GM23338 (cell line): ENCODE data around the gene FBXO34. TPM values are rescaled to one million over a fixed set of nuclear protein-coding genes. Genes with fewer than 3 reads are reported as not detected.

Source experiments
- ATAC-seq: fragments of 200-7000 bp; cut with Tn5 transposase; 3 replicates; pipeline ENCODE4 v1.9.1; 2020
- DNase-seq: peaks from one replicate; pipeline ENCODE4 v3.0.0-alpha.2; 2015; ENCODE audit warnings: low spot score
- H2AFZ ChIP-seq: fragments of 200-600 bp; sonication (generic); 2 replicates; pipeline ENCODE4 v1.8.0; 2016; ENCODE audit warnings: antibody characterized with exemption, mild to moderate bottlenecking, moderate library complexity
- H3F3A ChIP-seq: fragments of 200-600 bp; sonication (generic); replicated peaks from 2 replicates; pipeline ENCODE4 v1.8.0; 2017; ENCODE audit warnings: antibody characterized with exemption, mixed run types, low read depth
- H3K27ac ChIP-seq: fragments of 200-600 bp; sonication (generic); 2 replicates; pipeline ENCODE4 v1.6.1; 2016; ENCODE audit warnings: low read depth
- H3K27me3 ChIP-seq: fragments of 200-600 bp; sonication (generic); 2 replicates; pipeline ENCODE4 v1.8.0; 2016; ENCODE audit warnings: mild to moderate bottlenecking, mixed run types, moderate library complexity; ENCODE audit not compliant: insufficient read depth
- H3K36me3 ChIP-seq: fragments of 200-600 bp; sonication (generic); 2 replicates; pipeline ENCODE4 v1.8.0; 2016; ENCODE audit warnings: mild to moderate bottlenecking; ENCODE audit not compliant: insufficient read depth
- H3K4me1 ChIP-seq: fragments of 200-600 bp; sonication (generic); 2 replicates; pipeline ENCODE4 v1.8.0; 2016; ENCODE audit warnings: mild to moderate bottlenecking, moderate library complexity; ENCODE audit not compliant: insufficient read depth
- H3K4me2 ChIP-seq: fragments of 200-600 bp; sonication (generic); 2 replicates; pipeline ENCODE4 v1.7.1; 2017; ENCODE audit warnings: mixed run types
- H3K4me3 ChIP-seq: fragments of 200-600 bp; sonication (generic); 2 replicates; pipeline ENCODE4 v1.6.1; 2016; ENCODE audit warnings: mixed run types
- H3K79me2 ChIP-seq: fragments of 200-600 bp; sonication (generic); replicated peaks from 2 replicates; pipeline ENCODE4 v1.8.0; 2017; ENCODE audit warnings: mild to moderate bottlenecking; ENCODE audit not compliant: insufficient read depth
- H3K9me2 ChIP-seq: fragments of 200-600 bp; sonication (generic); 2 replicates; pipeline ENCODE4 v1.8.0; 2017; ENCODE audit not compliant: insufficient read depth
- H4K20me1 ChIP-seq: fragments of 200-600 bp; sonication (generic); replicated peaks from 2 replicates; pipeline ENCODE4 v1.8.0; 2017; ENCODE audit warnings: mild to moderate bottlenecking; ENCODE audit not compliant: insufficient read depth
- H3K27ac Mint-ChIP-seq: 2 replicates; pipeline ENCODE4 v1.8.0; 2020; ENCODE audit warnings: inconsistent platforms, mild to moderate bottlenecking, moderate library complexity, mixed read lengths
- H3K27me3 Mint-ChIP-seq: 3 replicates; pipeline ENCODE4 v1.8.0; 2022; ENCODE audit warnings: low read depth, mild to moderate bottlenecking, moderate library complexity, mixed read lengths, inconsistent platforms; ENCODE audit not compliant: insufficient read depth, poor library complexity
- H3K36me3 Mint-ChIP-seq: 3 replicates; pipeline ENCODE4 v1.8.0; 2021; ENCODE audit warnings: low read depth, mild to moderate bottlenecking, inconsistent platforms, moderate library complexity, mixed read lengths
- H3K4me1 Mint-ChIP-seq: 3 replicates; pipeline ENCODE4 v1.8.0; 2020; ENCODE audit warnings: mild to moderate bottlenecking, inconsistent platforms, mixed read lengths
- H3K4me3 Mint-ChIP-seq: 3 replicates; pipeline ENCODE4 v1.8.0; 2021; ENCODE audit warnings: moderate library complexity, mild to moderate bottlenecking, inconsistent platforms, mixed read lengths
- H3K9me3 Mint-ChIP-seq: 3 replicates; pipeline ENCODE4 v1.8.0; 2020; ENCODE audit warnings: moderate library complexity, mild to moderate bottlenecking, inconsistent platforms, mixed read lengths
- CREB1 ChIP-seq: fragments of 250-450 bp; sonication (Bioruptor Pico); IDR thresholded peaks from 2 replicates; pipeline ENCODE4 v1.5.0; 2020; ENCODE audit warnings: low read depth, mild to moderate bottlenecking, moderate library complexity
- EZH2 ChIP-seq: fragments of 200-600 bp; sonication (generic); IDR thresholded peaks from one replicate; pipeline ENCODE4 v1.8.0; 2017; ENCODE audit warnings: antibody characterized with exemption, mild to moderate bottlenecking, low read depth; ENCODE audit not compliant: unreplicated experiment
- EZH2phosphoT487 ChIP-seq: fragments of 200-600 bp; sonication (generic); IDR thresholded peaks from one replicate; pipeline ENCODE4 v1.8.1; 2018; ENCODE audit warnings: antibody characterized with exemption; ENCODE audit not compliant: unreplicated experiment
- JUNB ChIP-seq: IDR thresholded peaks from one replicate; pipeline ENCODE4 v1.6.1; 2016; ENCODE audit warnings: antibody characterized with exemption; ENCODE audit not compliant: unreplicated experiment
- NANOG ChIP-seq: IDR thresholded peaks from 2 replicates; pipeline ENCODE4 v1.6.1; 2016; ENCODE audit warnings: antibody characterized with exemption, borderline replicate concordance
- POLR2AphosphoS5 ChIP-seq: IDR thresholded peaks from 2 replicates; pipeline ENCODE4 v1.6.1; 2016; ENCODE audit warnings: antibody characterized with exemption, low read depth
- STAT1 ChIP-seq: IDR thresholded peaks from one replicate; pipeline ENCODE4 v1.6.1; 2016; ENCODE audit warnings: antibody characterized with exemption; ENCODE audit not compliant: unreplicated experiment
- ZNF114 ChIP-seq: fragments of 250-450 bp; sonication (Bioruptor Pico); IDR thresholded peaks from 2 replicates; pipeline ENCODE4 v1.5.0; 2020; ENCODE audit warnings: mild to moderate bottlenecking, moderate library complexity
- ZNF331 ChIP-seq: fragments of 250-450 bp; sonication (Bioruptor Pico); IDR thresholded peaks from 2 replicates; pipeline ENCODE4 v1.5.0; 2020; ENCODE audit warnings: low read depth, mild to moderate bottlenecking, moderate library complexity
- polyA plus RNA-seq: library from polyadenylated mRNA; unstranded; fragments of >200 nt; fragmentation: Nextera tagmentation; extraction: Ambion mirVana; gene quantifications from 2 replicates; pipeline ENCODE4 v1.2.1, GENCODE V29; 2016
- total RNA-seq: library from RNA; depleted of rRNA; stranded (reverse); fragments of >200 nt; shearing (Covaris generic); gene quantifications from 2 replicates; pipeline ENCODE4 v1.2.3, GENCODE V29; 2014
- TF ChIP-seq, protein P1 (sequence below): IDR thresholded peaks from 2 replicates; pipeline ENCODE4 v1.6.1; 2016; ENCODE audit warnings: antibody characterized with exemption
- TF ChIP-seq, protein P2 (sequence below): fragments of 250-450 bp; sonication (Bioruptor Pico); IDR thresholded peaks from 2 replicates; pipeline ENCODE4 v1.5.0; 2020; ENCODE audit warnings: mild to moderate bottlenecking, moderate library complexity
- TF ChIP-seq, protein P3 (sequence below): IDR thresholded peaks from one replicate; pipeline ENCODE4 v1.6.1; 2018; ENCODE audit warnings: antibody characterized with exemption; ENCODE audit not compliant: unreplicated experiment
- TF ChIP-seq, protein P4 (sequence below), 2 experiments: fragments of 200-600 bp in 1 of 2; sonication (generic) in 1 of 2; conservative IDR thresholded peaks; 2 replicates each; pipeline versions ENCODE4 v1.5.1 to v1.6.1; 2016 to 2017; ENCODE audit warnings: antibody characterized with exemption in 2 of 2, low read depth in 2 of 2, mild to moderate bottlenecking in 2 of 2, moderate library complexity in 1 of 2

FBXO34 gene
- total and polyA plus RNA-seq, 2 experiments from 2014 or later = 9.4 to 13.4 TPM

DNA sequence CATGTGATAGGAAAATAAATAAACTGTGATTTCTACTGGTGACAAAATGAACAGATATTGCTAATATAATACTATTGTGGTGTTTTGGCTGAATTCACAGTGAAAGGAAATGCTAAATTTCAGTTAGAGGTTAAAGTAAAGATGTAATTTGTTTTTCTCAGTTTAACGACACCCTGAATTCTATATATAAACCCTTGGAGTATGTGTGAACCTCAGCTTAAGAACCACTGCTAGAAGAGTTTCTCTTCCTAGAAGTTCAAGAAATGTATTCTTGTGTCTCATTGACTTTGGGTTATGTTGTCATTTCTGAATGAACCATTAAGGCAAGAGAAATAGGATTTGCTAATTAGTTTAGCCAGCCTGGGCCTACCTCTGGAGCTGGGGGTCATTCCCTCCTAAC lies 8.2 kb downstream of the FBXO34 start:
- no peak overlapping the region for H3K27ac ChIP-seq
- no peaks in the 10 kb centered on the region for H3K9me2 ChIP-seq
- Mint-ChIP-seq H3K4me3 (no peak overlapping the region), H3K4me1 (0 out of 3 replicates have a peak, but pooled peaks cover 4% of the 10 kb centered on the region), H3K27me3 (no peaks in the 10 kb centered on the region), H3K36me3 (no peaks in the 10 kb centered on the region), H3K9me3 (no peaks in the 10 kb centered on the region), H3K27ac (no peak overlapping the region)
- H3K4me3 ChIP-seq = no peak overlapping the region
- DNase-seq (no peak), ATAC-seq (no peak)
- TF ChIP-seq ZNF114 (CRISPR knock-in tag) (no peak), POLR2AphosphoS5 (no peak), JUNB (no peak), EZH2 (no peak), EZH2phosphoT487 (no peak), STAT1 (no peak), NANOG (no peak), ZNF331 (CRISPR knock-in tag) (no peak), CREB1 (CRISPR knock-in tag) (no peak)
- TF ChIP-seq, protein P1, sequence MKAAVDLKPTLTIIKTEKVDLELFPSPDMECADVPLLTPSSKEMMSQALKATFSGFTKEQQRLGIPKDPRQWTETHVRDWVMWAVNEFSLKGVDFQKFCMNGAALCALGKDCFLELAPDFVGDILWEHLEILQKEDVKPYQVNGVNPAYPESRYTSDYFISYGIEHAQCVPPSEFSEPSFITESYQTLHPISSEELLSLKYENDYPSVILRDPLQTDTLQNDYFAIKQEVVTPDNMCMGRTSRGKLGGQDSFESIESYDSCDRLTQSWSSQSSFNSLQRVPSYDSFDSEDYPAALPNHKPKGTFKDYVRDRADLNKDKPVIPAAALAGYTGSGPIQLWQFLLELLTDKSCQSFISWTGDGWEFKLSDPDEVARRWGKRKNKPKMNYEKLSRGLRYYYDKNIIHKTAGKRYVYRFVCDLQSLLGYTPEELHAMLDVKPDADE = no peak
- TF ChIP-seq, protein P2, sequence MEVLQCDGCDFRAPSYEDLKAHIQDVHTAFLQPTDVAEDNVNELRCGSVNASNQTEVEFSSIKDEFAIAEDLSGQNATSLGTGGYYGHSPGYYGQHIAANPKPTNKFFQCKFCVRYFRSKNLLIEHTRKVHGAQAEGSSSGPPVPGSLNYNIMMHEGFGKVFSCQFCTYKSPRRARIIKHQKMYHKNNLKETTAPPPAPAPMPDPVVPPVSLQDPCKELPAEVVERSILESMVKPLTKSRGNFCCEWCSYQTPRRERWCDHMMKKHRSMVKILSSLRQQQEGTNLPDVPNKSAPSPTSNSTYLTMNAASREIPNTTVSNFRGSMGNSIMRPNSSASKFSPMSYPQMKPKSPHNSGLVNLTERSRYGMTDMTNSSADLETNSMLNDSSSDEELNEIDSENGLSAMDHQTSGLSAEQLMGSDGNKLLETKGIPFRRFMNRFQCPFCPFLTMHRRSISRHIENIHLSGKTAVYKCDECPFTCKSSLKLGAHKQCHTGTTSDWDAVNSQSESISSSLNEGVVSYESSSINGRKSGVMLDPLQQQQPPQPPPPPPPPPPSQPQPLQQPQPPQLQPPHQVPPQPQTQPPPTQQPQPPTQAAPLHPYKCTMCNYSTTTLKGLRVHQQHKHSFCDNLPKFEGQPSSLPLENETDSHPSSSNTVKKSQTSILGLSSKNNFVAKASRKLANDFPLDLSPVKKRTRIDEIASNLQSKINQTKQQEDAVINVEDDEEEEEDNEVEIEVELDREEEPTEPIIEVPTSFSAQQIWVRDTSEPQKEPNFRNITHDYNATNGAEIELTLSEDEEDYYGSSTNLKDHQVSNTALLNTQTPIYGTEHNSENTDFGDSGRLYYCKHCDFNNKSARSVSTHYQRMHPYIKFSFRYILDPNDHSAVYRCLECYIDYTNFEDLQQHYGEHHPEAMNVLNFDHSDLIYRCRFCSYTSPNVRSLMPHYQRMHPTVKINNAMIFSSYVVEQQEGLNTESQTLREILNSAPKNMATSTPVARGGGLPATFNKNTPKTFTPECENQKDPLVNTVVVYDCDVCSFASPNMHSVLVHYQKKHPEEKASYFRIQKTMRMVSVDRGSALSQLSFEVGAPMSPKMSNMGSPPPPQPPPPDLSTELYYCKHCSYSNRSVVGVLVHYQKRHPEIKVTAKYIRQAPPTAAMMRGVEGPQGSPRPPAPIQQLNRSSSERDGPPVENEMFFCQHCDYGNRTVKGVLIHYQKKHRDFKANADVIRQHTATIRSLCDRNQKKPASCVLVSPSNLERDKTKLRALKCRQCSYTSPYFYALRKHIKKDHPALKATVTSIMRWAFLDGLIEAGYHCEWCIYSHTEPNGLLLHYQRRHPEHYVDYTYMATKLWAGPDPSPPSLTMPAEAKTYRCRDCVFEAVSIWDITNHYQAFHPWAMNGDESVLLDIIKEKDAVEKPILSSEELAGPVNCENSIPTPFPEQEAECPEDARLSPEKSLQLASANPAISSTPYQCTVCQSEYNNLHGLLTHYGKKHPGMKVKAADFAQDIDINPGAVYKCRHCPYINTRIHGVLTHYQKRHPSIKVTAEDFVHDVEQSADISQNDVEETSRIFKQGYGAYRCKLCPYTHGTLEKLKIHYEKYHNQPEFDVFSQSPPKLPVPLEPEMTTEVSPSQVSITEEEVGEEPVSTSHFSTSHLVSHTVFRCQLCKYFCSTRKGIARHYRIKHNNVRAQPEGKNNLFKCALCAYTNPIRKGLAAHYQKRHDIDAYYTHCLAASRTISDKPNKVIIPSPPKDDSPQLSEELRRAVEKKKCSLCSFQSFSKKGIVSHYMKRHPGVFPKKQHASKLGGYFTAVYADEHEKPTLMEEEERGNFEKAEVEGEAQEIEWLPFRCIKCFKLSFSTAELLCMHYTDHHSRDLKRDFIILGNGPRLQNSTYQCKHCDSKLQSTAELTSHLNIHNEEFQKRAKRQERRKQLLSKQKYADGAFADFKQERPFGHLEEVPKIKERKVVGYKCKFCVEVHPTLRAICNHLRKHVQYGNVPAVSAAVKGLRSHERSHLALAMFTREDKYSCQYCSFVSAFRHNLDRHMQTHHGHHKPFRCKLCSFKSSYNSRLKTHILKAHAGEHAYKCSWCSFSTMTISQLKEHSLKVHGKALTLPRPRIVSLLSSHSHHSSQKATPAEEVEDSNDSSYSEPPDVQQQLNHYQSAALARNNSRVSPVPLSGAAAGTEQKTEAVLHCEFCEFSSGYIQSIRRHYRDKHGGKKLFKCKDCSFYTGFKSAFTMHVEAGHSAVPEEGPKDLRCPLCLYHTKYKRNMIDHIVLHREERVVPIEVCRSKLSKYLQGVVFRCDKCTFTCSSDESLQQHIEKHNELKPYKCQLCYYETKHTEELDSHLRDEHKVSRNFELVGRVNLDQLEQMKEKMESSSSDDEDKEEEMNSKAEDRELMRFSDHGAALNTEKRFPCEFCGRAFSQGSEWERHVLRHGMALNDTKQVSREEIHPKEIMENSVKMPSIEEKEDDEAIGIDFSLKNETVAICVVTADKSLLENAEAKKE (CRISPR knock-in tag) = no peak
- TF ChIP-seq, protein P3, sequence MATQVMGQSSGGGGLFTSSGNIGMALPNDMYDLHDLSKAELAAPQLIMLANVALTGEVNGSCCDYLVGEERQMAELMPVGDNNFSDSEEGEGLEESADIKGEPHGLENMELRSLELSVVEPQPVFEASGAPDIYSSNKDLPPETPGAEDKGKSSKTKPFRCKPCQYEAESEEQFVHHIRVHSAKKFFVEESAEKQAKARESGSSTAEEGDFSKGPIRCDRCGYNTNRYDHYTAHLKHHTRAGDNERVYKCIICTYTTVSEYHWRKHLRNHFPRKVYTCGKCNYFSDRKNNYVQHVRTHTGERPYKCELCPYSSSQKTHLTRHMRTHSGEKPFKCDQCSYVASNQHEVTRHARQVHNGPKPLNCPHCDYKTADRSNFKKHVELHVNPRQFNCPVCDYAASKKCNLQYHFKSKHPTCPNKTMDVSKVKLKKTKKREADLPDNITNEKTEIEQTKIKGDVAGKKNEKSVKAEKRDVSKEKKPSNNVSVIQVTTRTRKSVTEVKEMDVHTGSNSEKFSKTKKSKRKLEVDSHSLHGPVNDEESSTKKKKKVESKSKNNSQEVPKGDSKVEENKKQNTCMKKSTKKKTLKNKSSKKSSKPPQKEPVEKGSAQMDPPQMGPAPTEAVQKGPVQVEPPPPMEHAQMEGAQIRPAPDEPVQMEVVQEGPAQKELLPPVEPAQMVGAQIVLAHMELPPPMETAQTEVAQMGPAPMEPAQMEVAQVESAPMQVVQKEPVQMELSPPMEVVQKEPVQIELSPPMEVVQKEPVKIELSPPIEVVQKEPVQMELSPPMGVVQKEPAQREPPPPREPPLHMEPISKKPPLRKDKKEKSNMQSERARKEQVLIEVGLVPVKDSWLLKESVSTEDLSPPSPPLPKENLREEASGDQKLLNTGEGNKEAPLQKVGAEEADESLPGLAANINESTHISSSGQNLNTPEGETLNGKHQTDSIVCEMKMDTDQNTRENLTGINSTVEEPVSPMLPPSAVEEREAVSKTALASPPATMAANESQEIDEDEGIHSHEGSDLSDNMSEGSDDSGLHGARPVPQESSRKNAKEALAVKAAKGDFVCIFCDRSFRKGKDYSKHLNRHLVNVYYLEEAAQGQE = no peak
- TF ChIP-seq, protein P4, sequence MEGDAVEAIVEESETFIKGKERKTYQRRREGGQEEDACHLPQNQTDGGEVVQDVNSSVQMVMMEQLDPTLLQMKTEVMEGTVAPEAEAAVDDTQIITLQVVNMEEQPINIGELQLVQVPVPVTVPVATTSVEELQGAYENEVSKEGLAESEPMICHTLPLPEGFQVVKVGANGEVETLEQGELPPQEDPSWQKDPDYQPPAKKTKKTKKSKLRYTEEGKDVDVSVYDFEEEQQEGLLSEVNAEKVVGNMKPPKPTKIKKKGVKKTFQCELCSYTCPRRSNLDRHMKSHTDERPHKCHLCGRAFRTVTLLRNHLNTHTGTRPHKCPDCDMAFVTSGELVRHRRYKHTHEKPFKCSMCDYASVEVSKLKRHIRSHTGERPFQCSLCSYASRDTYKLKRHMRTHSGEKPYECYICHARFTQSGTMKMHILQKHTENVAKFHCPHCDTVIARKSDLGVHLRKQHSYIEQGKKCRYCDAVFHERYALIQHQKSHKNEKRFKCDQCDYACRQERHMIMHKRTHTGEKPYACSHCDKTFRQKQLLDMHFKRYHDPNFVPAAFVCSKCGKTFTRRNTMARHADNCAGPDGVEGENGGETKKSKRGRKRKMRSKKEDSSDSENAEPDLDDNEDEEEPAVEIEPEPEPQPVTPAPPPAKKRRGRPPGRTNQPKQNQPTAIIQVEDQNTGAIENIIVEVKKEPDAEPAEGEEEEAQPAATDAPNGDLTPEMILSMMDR (conservative IDR thresholded peaks at IDR 0.05; ENCODE audit: low read depth in 2 of 2) = no peak
- no peaks in the 10 kb centered on the region for H3K4me1 ChIP-seq
- peaks cover 11% of the 10 kb centered on the region for H4K20me1 ChIP-seq
- no peak overlapping the region for H2AFZ ChIP-seq
- H3F3A ChIP-seq = no peaks in the 10 kb centered on the region
- H3K4me2 ChIP-seq = no peak overlapping the region
- H3K79me2 ChIP-seq = peaks cover 91% of the 10 kb centered on the region
- no peaks in the 10 kb centered on the region for H3K36me3 ChIP-seq
- H3K27me3 ChIP-seq = no peaks in the 10 kb centered on the region
